AG09309 (cell line): ENCODE results near the gene BMS1.

Source experiments
- DNase-seq: peaks from one replicate; pipeline ENCODE4 v3.0.0-alpha.2; 2010; ENCODE audit warnings: low read depth
- H3K4me3 ChIP-seq: 2 replicates; pipeline ENCODE4 v1.5.1; 2011; ENCODE audit warnings: mild to moderate bottlenecking, low read depth, low read length, moderate library complexity; ENCODE audit not compliant: control insufficient read depth
- CTCF ChIP-seq: IDR thresholded peaks from 2 replicates; pipeline ENCODE4 v1.5.1; 2011; ENCODE audit warnings: mild to moderate bottlenecking, low read depth, low read length, inconsistent platforms; ENCODE audit not compliant: insufficient read depth, control insufficient read depth; ENCODE audit errors: missing control alignments

BMS1 gene

GRCh38 chr10:42879380-42880254, 97.0 kb downstream of the BMS1 start:
- TF ChIP-seq CTCF = no peak
- no peak overlapping the region for H3K4me3 ChIP-seq
- DNase-seq = no peak

- DNase-seq = no peak
- TF ChIP-seq CTCF = no peak
- H3K4me3 ChIP-seq = no peak overlapping the region
Measured at GRCh38 chr10:42880255-42880620, 97.6 kb downstream of the BMS1 start.

GRCh38 chr10:42882597-42882996, 100.0 kb downstream of the BMS1 start:
- no peak for DNase-seq
- no peak overlapping the region for H3K4me3 ChIP-seq
- TF ChIP-seq CTCF = no peak
